Activated CD8-positive, alpha-beta memory T cell treated with anti-CD3 and anti-CD28 coated beads for 36 hours (primary cell): ENCODE measurements around the gene AJUBA. TPM values are rescaled to one million over a fixed set of nuclear protein-coding genes. Genes with fewer than 3 reads are reported as not detected.

Source experiments
- CTCF ChIA-PET: fragments of 350-600 bp; sonication (Branson Sonifier 250); formaldehyde crosslinking; loops from one replicate; lab custom pipeline; 2021; ENCODE audit warnings: antibody characterized with exemption; lab: Charles Lee
- POLR2A ChIA-PET: fragments of 350-600 bp; sonication (Branson Sonifier 250); formaldehyde crosslinking; loops from one replicate; lab custom pipeline; 2021; ENCODE audit warnings: antibody characterized with exemption; lab: Charles Lee
- total RNA-seq, 2 experiments: library from RNA; stranded (reverse); gene quantifications; one replicate each; pipeline ENCODE4 v1.2.3, GENCODE V29; 2021

The AJUBA gene
- total RNA-seq, 2 experiments from 2014 or later, result 0.96 to 1.2 TPM

- CTCF ChIA-PET, result interaction anchor here (0.9 to 6.1 kb wide), 5 partner anchors 21 to 83 kb away, joined by 3 to 48 read pairs (median 4); partner anchors contain the start of gene CDH24
- POLR2A ChIA-PET, result interaction anchor here (0.6 to 1.4 kb wide), 2 partner anchors 61 to 64 kb away, joined by 4 to 6 read pairs; partner anchors contain the start of gene CDH24
These were observed 11.2 kb upstream of the AJUBA start for GRCh38 chr14:22993517-22993916.

- ChIA-PET POLR2A (no interaction called here), CTCF (interaction anchor here (0.7 to 6.1 kb wide), 2 partner anchors 67 to 85 kb away, joined by 3 to 48 read pairs; partner anchors contain the start of gene CDH24)
These were observed 9.5 kb upstream of the AJUBA start for GRCh38 chr14:22991852-22992251.

GRCh38 chr14:22987291-22987690, 4.9 kb upstream of the AJUBA start:
- CTCF ChIA-PET, result interaction anchor here (0.7 to 9.8 kb wide), 13 partner anchors 8 to 202 kb away, joined by 3 to 221 read pairs (median 8); partner anchors contain the start of genes CDH24 and HAUS4
- POLR2A ChIA-PET, result no interaction called here

GRCh38 chr14:22986508-22987054, 4.2 kb upstream of the AJUBA start:
- ChIA-PET POLR2A (interaction anchor here (1.1 to 1.2 kb wide), 2 partner anchors 71 to 73 kb away, joined by 7 to 8 read pairs; no protein-coding TSS in a partner anchor), CTCF (interaction anchor here (0.6 to 9.8 kb wide), 26 partner anchors 9 to 208 kb away, joined by 3 to 221 read pairs (median 5); partner anchors contain the start of genes CDH24, HAUS4 and PRMT5)

- CTCF ChIA-PET, result interaction anchor here (0.6 to 9.8 kb wide), 27 partner anchors 9 to 209 kb away, joined by 3 to 221 read pairs (median 5); partner anchors contain the start of genes CDH24, HAUS4 and PRMT5
- POLR2A ChIA-PET, result interaction anchor here (1.1 to 1.2 kb wide), 2 partner anchors 72 to 74 kb away, joined by 7 to 8 read pairs; no protein-coding TSS in a partner anchor
These were observed 3.6 kb upstream of the AJUBA start for GRCh38 chr14:22985894-22986507.

- POLR2A ChIA-PET, result no interaction called here
These were observed 2.8 kb upstream of the AJUBA start for GRCh38 chr14:22984959-22985658.

GRCh38 chr14:22981876-22982476, 375 bp downstream of the AJUBA start:
- POLR2A ChIA-PET, result interaction anchor here (0.6 kb wide), 1 partner anchor 25 kb away, joined by 3 read pairs; no protein-coding TSS in a partner anchor
- CTCF ChIA-PET, result interaction anchor here (0.9 to 9.8 kb wide), 16 partner anchors 7 to 412 kb away, joined by 3 to 221 read pairs (median 5); partner anchors contain the start of genes CDH24, HAUS4, LRP10 and MMP14

More at GRCh38 chr14:22984959-22985658, 2.8 kb upstream of the AJUBA start:
- CTCF ChIA-PET, result interaction anchor here (1.2 to 9.8 kb wide), 9 partner anchors 10 to 415 kb away, joined by 3 to 221 read pairs (median 15); partner anchors contain the start of genes CDH24 and HAUS4

GRCh38 chr14:22981090-22981875, 1.1 kb downstream of the AJUBA start:
- CTCF ChIA-PET, result interaction anchor here (0.7 to 9.8 kb wide), 13 partner anchors 7 to 411 kb away, joined by 3 to 221 read pairs (median 4); partner anchors contain the start of genes CDH24, HAUS4, LRP10 and MMP14
- POLR2A ChIA-PET, result interaction anchor here (0.6 kb wide), 1 partner anchor 26 kb away, joined by 3 read pairs; no protein-coding TSS in a partner anchor

GRCh38 chr14:22980672-22981089, 1.7 kb downstream of the AJUBA start:
- POLR2A ChIA-PET, result no interaction called here

GRCh38 chr14:22979748-22980392, 2.5 kb downstream of the AJUBA start:
- POLR2A ChIA-PET, result no interaction called here
- CTCF ChIA-PET, result interaction anchor here (1.0 kb wide), 1 partner anchor 89 kb away, joined by 4 read pairs; no protein-coding TSS in a partner anchor

More at GRCh38 chr14:22980672-22981089, 1.7 kb downstream of the AJUBA start:
- CTCF ChIA-PET, result interaction anchor here (0.7 to 9.8 kb wide), 5 partner anchors 6 to 410 kb away, joined by 3 to 111 read pairs (median 4); no protein-coding TSS in a partner anchor

- ChIA-PET CTCF (interaction anchor here (1.4 to 8.4 kb wide), 2 partner anchors 6 to 16 kb away, joined by 4 to 111 read pairs; partner anchors contain the start of gene AJUBA), POLR2A (no interaction called here)
These were observed 3.2 kb downstream of the AJUBA start for GRCh38 chr14:22978981-22979671.

- ChIA-PET POLR2A (interaction anchor here (0.5 kb wide), 1 partner anchor 23 kb away, joined by 5 read pairs; no protein-coding TSS in a partner anchor), CTCF (interaction anchor here (0.8 to 8.4 kb wide), 3 partner anchors 7 to 90 kb away, joined by 3 to 111 read pairs (median 4); partner anchors contain the start of gene AJUBA)
These were observed 3.9 kb downstream of the AJUBA start for GRCh38 chr14:22978487-22978837.

GRCh38 chr14:22977684-22978486, 4.5 kb downstream of the AJUBA start:
- ChIA-PET CTCF (interaction anchor here (0.8 to 8.4 kb wide), 4 partner anchors 7 to 91 kb away, joined by 3 to 111 read pairs (median 5); partner anchors contain the start of genes AJUBA and CDH24), POLR2A (interaction anchor here (0.5 kb wide), 1 partner anchor 23 kb away, joined by 5 read pairs; no protein-coding TSS in a partner anchor)

- CTCF ChIA-PET, result interaction anchor here (1.4 to 8.4 kb wide), 2 partner anchors 8 to 80 kb away, joined by 6 to 111 read pairs; partner anchors contain the start of genes AJUBA and CDH24
- POLR2A ChIA-PET, result no interaction called here
These were observed 5.0 kb downstream of the AJUBA start for GRCh38 chr14:22977434-22977683.
